ENCODE data around the gene TBCE.

The TBCE gene, protein sequence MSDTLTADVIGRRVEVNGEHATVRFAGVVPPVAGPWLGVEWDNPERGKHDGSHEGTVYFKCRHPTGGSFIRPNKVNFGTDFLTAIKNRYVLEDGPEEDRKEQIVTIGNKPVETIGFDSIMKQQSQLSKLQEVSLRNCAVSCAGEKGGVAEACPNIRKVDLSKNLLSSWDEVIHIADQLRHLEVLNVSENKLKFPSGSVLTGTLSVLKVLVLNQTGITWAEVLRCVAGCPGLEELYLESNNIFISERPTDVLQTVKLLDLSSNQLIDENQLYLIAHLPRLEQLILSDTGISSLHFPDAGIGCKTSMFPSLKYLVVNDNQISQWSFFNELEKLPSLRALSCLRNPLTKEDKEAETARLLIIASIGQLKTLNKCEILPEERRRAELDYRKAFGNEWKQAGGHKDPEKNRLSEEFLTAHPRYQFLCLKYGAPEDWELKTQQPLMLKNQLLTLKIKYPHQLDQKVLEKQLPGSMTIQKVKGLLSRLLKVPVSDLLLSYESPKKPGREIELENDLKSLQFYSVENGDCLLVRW

DNA sequence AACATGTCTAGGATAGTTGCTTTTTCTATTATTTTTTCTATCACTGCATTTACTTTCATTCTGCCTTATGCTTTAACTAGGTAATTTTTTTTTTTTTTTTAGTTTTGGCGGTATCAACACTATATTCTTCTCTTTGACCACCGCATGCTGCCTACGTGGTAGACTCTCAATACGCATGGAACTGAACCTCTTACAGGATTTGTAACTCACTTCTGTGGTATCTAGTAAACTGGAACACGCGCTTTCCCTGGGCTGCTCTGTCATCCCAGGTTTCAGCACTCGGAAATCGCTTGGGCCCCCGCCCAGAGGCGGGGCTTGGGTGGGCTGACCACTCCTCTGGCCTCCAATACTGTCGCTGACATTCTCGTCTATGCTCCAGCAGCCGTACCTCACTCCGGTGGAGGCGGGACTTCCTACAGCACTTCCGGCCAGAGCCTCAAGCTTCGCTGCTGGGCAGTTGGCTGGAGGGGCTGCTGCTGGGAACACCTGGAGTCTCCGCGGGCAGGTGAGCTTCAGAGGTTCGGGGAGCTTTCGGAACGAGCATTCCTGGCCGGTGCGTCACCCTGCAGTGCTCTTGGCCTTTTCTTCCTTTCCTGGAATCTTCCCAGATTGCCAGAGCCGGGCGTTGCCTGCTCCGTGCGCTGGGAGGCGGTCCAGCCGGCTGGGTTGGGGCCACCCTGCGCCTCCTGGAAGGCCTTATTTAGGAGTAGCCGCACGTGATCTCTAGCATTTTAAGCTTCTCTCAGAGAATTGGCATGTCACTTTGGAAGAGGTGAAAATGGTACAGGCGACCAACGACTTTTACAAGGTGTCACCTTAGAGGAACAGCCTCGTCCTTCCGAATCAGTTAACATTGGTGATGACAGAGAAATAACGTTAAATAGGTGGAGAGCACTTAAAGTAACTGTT, at the start of gene TBCE:
Gene TBCE (plus strand): TSS at position 428 of the 909 bp plus-strand sequence. CDS start 12,623 bp downstream, outside the sequence.
- peak; percentile 79 for DNase-seq

DNA sequence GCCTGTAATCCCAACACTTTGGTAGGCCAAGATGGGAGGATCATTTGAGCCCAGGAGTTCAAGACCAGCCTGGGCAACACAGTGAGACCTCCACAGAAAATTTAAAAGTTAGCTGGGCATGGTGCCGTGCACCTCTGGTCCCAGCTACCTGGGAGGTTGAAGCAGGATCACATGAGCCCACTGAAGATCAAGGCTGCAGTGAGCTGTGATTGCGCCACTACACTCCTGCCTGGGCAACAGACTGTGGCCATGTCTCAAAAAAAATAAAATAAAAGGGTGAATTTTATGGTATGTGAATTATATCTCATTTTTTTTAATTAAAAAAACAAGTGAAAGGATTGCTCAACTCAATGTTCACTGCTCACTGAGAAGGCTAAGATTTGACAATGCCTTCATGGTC, 48.0 kb upstream of the TBCE start:
- DNase-seq = no peak

DNA sequence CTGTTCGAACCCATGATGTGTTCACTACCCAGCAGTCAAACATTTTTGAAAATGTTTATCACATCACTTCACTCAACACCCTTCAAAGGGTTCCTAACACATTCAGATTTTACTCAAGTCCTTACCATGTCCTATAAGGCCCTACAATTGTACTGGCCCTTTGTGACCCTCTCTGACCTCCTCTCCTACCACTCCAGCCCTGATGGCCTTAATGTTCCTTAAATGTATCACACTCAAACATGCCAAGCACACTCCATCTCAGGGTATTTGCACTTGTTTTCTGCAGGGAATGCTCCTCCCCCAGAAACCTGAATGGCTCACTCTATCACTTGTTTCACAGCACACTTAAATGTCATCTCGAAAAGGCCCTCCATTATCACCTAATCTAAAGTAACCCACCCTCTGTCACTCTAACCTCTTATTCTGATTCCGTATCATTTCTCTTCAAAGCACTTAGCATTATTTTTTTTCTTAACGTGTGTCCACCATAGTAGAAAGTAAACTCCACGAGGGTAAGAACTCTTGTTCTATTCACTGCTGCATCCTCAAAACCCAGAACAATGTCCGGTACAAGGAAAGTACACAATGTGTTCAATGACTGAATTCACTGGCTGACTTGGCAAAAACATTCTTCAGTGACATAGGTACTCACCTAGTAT, 46.6 kb upstream of the TBCE start:
- no peak for DNase-seq

DNA sequence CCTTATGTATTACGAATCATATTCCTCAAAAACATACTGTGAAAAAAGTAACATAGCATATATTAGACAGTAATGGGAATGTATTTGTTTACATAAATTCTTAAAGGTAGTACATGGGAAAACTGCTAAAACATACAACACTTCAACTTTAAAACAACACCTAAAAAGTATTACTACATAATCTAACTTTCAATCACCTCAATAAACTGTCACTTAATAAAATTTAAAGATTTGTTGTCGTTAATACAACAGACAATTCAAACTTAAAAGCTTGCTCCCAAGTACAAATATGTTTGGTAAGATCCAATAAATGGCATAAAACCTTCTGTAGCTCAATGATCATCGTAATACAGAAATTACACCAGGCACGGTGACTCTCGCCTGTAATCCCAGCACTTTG, 42.9 kb upstream of the TBCE start:
- no peak for DNase-seq

DNA sequence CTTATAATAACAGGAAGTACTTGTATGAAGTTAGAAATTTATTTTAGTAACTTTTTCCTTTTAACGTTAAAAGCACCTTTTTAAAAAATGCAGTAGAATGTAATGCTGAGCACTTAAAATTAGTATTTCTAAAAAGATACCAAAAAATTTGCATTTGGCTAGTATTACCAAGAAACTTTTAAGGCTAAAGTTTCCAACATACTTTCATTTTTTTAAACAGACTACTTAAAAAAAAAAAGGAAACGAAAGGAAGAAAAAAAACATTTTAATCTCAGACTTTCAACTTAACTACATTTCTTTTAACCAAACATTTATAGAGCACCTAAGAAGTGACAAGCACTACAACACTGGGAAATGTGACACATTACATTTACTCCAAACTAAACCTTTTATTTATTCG, 42.1 kb upstream of the TBCE start:
- DNase-seq = no peak

DNA sequence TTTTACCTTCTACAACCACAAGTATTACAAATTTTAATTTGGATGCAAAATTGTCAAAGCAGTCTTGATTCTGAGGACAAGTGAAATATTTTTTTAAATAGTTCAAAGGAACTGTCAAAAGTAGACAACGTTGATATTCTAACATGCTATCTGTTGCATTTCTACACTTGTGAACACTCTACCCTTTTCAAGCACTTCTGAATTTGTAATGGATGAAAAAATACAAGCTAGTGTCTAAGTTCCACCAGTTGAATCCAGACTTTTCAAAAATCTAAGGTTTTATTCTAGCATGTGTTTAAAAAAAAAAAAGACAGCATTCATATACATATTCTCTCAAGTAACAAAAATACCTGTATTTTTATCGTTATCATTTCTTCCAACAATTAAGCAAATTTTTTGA, 41.4 kb upstream of the TBCE start:
- DNase-seq = no peak

DNA sequence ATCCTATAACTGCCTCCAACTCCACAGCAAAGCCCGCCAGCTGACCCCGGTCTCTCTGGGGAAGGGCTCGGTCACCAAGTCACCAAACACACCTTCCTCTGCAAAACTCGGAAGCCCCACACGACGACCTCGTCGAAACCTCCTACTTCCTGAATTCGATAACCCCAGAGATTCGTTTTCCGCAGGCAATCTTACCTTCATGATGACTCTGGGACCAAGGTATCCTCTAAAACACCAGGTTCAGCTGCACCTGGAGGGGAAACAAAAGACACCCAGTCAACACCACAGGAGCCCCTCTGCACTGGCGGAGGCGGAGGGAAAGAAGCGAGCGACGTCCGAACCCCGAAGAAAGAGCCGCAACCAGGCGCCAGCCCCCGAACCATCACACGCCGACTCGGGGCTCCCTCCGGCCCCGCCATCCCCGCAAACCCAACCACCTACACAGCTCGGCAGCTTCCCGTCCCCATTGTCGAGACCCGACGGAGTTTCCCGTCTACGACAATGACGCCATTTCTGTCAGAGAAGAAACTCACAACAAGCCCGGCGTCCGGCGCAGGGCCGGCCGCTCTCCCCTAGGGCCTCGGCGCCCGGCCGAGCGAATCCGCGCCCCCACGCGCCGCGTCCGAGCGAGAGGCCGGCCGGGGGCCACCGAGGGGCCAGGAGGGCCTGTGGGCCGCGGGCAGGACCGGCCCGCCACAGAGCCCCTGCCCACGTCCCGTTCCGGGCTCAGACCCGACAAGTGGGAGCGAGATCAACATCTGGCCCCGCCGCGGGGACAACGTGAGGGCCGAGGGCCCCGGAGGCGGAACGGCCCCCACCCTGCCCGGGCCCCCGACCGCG, 40.3 kb upstream of the TBCE start:
- DNase-seq = peak; percentile 31

DNA sequence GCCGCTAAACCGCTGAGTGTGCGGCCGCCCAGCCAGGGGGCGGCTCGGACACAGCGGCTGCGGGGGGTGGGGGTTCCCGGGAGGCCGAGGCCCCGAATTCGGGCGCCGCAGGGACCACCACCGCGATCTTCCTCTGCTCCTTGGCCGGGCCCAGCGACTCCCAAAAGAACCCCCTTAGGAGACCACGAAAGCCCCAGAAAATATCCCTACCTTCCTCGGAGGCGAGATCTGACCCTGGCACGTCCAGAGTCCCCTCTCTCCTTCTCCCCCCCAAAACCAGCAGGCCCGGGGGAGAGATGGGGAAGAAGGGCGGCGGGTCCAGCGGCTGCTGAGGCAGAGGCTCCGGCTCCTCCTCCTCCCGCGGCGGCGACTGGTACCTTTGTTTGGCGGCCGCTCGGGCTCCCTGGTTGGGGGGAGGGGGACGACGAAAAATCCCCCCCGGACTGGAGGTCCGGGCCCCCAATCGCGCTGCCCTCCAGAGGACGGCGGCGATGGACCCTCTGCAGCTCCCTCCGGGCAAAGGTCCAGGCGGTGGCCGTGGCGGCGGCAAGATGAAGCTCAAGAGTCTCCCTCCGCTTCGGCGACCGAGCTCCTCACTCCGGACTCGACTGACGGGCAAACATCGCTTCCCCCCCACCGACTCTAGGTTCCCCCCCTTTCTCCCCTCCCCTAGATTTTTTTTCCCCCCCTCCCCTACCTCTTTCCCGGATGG, 39.5 kb upstream of the TBCE start, which contains the start of gene ARID4B:
Gene ARID4B (minus strand): TSS at position 621 of the 712 bp plus-strand sequence. CDS start 1,260 bp downstream, outside the sequence.
- no peak for DNase-seq

DNA sequence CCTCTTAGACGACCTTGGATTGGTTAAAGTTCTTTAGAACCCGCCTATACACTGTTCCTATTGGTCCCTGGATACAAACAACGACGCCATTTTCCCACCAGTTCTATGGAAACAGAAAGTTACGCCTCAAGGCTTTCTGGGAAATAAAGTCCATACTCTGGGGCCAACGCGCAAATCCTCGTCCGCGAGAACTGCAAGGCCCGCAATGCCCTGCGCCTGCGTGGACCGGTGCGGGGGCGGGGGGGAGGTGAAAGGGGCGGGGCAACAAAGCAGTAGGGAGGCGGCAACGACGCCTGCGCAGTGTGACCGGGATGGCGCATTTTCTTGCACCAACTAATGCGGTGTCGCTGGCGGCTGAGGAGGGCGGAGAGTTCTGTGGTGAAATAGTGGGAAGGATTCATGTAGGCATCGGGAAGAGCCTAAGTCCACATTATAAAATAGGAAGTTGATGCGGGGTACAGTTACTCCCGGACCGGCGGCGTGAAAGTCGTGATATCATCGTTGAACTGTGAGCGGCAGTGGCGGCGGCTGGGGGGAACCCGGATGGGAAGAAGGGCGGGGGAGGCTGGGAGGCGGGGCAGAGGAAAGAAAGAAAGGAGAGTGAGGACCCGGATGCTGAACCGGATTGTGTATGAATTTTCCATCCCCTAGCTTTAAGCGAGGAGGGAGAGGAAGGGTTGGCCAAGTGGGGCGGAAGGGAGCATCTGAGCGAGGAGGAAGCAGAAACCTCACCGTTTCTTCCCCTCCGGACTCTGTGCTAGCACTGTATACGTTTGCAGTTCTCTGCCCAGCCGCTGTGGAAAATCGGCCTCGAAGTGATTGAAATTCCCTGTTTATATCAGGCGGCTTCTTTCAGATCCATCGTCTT, 38.7 kb upstream of the TBCE start, which contains the start of gene GGPS1:
Gene GGPS1 (plus strand): TSS at position 300 of the 868 bp plus-strand sequence. CDS start 6,695 bp downstream, outside the sequence.
- DNase-seq = peak; percentile 95

DNA sequence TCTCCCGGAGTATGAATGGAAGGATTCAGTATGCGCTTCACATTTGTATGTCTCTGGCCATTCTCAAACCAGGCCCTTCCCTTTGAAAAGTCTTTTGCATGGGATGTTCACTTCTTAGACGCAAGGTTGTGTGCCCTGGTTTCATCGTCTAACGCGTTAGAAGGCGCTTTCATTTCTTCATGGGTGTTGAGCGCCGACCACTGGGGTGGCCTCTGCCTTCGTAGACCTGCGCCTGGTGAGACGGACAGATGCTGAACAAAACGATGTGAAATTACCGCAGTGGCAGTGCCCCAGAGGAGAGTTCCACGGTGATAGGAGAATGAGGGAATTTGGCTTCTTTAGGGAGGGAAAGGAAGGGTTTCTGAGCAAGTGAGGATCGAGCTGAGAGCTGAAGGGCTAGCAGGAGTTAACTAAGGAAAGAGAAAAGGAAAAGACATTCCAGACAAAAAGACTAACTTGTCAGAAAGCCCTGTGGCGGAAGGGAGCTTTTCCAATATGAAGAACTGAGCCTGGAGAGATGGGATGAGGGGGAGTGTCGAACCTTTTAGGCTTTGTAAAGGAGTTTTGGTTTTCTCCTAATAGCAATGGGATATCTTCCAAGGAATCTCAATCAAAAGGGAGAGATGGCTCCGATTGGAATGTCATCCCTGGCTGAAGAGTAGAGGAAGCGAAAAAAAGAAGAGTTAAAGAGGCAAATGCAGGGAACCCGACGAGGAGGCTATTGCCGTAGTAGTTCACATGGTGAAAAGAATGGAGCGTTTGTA, 37.9 kb upstream of the TBCE start:
- DNase-seq = no peak

DNA sequence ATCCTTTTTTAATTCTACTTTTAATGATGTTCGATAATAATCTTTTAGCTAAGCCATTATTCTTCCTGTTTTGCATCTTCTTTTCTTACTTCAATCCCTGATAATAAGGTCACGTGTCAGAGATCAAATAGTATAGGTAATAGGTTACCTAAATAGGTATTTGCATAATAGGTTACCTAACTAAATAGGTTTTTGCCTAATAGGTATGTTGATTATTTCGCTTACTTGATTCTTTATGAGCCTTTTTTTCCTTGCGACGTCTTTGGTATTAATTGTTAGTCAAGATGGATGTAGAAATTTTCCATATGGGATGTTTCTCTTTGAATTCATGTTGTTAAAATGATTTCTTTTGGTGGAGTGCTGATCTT, 36.3 kb upstream of the TBCE start:
- no peak for DNase-seq

DNA sequence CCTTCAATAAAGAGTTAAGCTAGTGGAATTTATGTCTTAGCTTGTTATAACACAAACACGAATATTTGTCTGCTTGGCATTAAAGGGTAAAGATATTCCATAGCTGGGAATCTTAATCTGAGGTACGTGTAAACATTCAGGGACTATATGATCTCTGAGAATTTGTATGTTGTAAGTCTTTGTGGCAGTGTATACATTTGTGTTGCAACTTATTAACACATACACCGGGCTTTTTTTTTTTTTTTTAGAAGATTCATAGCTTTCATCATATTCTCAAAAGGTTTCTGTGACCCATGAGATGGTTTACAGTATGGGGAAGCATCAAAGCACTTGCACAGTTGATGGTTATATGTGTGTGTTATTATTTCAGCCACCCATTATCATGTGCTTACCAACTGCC, 35.8 kb upstream of the TBCE start:
- no peak for DNase-seq

DNA sequence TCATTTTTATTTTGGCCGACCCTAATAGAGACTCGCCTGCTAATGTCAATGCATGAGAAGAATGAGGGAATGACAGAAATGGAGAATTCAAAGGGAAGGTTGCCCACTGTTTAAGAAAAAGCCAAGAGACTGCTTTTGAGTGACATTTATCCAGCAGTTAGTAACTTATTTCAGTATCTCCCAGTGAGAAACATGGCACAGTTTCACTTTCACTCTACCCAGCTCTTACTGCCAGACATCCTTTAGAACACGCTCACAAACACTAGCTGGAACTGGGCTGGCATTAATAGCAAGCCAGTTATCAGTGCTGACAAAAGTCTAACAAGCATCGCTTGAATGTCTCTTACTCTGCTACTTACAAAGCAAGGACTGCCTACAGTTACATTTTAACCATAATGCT, 30.3 kb upstream of the TBCE start:
- DNase-seq = no peak

DNA sequence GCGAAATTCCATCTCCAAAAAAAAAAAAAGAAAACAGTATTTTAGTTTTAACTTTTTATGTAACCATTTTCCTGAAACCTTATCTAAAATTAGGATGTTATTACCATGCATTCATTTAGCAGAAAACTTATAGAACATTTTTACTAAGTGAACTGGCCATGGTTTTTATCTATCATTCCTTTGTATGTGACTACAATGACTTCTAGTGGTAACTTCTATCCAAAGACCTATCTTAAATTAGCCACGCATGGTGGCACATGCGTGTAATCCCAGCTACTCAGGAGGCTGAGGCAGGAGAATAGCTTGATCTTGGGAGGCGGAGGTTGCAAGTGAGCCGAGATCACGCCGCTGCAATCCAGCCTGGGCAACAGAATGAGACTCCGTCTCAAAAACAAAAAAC, 27.5 kb upstream of the TBCE start:
- no peak for DNase-seq

DNA sequence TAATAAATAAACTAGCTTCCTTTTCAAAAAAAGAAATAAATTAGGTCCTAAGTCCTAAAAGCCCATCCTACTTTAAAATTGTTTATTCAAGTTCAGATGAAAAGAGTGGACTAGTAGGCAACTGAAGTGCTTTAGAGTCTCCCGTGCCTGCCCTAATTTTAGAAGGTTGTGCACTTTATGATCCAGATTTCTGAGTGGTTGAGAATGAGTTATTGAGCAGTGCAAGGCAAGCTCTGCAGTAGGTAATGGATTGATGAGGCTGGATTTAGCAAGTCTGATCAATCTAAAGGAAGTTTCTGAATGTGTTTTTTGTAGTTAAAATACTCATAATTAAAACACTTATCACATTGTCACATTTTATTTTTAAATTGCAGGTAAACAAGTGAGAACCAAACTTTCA, 25.9 kb upstream of the TBCE start:
- DNase-seq = no peak

DNA sequence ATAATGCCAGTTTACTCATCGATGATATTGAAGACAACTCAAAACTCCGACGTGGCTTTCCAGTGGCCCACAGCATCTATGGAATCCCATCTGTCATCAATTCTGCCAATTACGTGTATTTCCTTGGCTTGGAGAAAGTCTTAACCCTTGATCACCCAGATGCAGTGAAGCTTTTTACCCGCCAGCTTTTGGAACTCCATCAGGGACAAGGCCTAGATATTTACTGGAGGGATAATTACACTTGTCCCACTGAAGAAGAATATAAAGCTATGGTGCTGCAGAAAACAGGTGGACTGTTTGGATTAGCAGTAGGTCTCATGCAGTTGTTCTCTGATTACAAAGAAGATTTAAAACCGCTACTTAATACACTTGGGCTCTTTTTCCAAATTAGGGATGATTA, 25.2 kb upstream of the TBCE start:
- no peak for DNase-seq

DNA sequence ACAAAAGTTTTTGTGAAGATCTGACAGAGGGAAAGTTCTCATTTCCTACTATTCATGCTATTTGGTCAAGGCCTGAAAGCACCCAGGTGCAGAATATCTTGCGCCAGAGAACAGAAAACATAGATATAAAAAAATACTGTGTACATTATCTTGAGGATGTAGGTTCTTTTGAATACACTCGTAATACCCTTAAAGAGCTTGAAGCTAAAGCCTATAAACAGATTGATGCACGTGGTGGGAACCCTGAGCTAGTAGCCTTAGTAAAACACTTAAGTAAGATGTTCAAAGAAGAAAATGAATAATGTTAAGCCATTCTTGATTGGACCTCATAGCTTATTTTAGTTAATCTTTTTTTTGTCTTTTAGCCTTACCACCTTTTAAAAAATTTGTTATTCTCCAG, 24.8 kb upstream of the TBCE start:
- DNase-seq = no peak

DNA sequence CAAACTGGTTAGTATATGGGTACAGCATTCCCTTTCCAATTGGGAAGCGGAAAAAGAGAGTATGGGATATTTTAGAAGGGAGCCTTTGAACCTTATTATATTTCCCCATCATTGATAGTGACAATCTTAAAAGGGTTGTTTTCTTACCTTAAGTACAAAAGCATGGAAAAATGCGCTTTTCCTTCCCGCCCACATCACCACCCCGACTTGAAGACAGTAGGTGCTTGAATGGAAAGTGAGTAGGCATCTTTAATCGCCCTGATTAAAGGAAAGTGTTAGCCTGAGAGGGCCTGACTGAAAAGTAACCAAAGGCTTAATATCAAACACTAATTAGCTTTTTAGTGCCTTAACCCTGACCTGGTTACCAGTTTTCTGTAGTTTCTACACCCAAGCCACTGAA, 23.5 kb upstream of the TBCE start:
- no peak for DNase-seq

DNA sequence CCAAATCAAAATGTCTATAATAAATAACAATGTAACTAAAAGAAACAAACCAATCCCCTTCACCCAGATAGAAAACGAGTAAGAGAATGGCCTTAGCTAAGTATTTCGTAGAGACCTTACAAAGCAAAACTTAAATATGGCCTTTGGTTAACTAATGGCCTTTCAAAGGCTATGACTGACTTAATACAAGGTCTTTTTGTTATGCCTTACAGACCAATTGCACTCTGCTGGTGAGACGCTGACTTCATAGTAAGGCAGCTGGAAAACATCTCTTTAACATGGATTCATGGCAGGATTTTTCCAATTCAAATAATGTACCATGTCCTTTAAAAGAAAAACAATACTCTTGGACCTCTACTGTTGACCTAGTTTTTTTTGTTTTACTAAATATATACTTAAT, 15.8 kb upstream of the TBCE start:
- DNase-seq = no peak

DNA sequence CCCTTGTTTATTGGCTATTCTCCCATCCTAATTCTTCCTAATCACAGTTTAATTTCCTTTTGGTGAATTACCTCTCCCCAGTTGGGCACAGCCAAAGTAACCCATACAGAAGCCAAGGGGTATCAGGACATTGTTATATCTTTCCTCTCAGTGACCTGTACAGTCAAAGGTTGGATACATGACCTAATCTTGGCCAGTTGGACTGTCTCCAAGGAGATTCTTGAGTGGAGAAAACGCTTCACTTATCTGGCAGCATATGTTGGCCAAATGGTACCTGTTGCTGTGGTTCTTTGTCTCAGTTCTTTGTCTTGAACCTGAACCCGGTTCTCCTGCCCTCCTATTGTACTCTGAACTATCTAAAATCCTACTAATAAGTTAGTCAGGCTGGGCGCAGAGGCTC, 15.3 kb upstream of the TBCE start:
- no peak for DNase-seq

Measured in NCI-H2029 treated with DMSO at 0.1 percent for 48 hours (cell line).